Lower leg skin (tissue), 4 donors: Measurements from ENCODE around the gene PRKD3. TPM values are rescaled to one million over a fixed set of nuclear protein-coding genes. Genes with fewer than 3 reads are reported as not detected.

Source experiments
- DNase-seq, 2 donors: peaks; one replicate each; pipeline ENCODE4 v3.0.0-alpha.2; 2019; ENCODE audit warnings: low spot score in 2 of 2
- H3K4me3 ChIP-seq: fragments of 200-600 bp; sonication (generic); 2 replicates; pipeline ENCODE4 v1.5.1; 2017; ENCODE audit warnings: mild to moderate bottlenecking, low read depth; ENCODE audit not compliant: poor library complexity, severe bottlenecking
- CTCF ChIP-seq, 3 donors: fragments of 450-650 bp; IDR thresholded peaks; one replicate each; pipeline ENCODE4 v1.5.1; 2016; ENCODE audit warnings: antibody characterized with exemption in 3 of 3, mild to moderate bottlenecking in 3 of 3, moderate library complexity in 2 of 3
- POLR2A ChIP-seq, 2 donors: fragments of 450-650 bp; IDR thresholded peaks; one replicate each; pipeline ENCODE4 v1.6.1; 2016 to 2017; ENCODE audit warnings: antibody characterized with exemption in 2 of 2, mild to moderate bottlenecking in 1 of 2, moderate library complexity in 1 of 2
- WGBS, 2 donors: methylation state at CpG; one replicate each; pipeline ENCODE4 v1.1.5; 2018; 5-methylcytosine and 5-hydroxymethylcytosine counted together
- intact Hi-C: fragments of 100-400 bp; cut with DNase I; formaldehyde crosslinking; loops from one replicate; pipeline ENCODE4 v1.15.0; 2023; ENCODE audit warnings: low total_unique reads
- total RNA-seq, 4 donors: library from RNA; depleted of rRNA; stranded (reverse); fragments of >200 nt; gene quantifications; one replicate each; pipeline ENCODE4 v1.1.0, GENCODE V29; 2016

PRKD3 gene
- total RNA-seq, 4 donors from 2014 or later: 24.8 to 38.4 (median 30.9) TPM

GRCh38 chr2:37276291-37276690, 48.3 kb downstream of the PRKD3 start:
- TF ChIP-seq POLR2A (IDR thresholded peaks at IDR 0.05): no peak
- no peak for TF ChIP-seq CTCF (IDR thresholded peaks at IDR 0.05)
- WGBS, 2 donors: 74 to 79% methylated on average over 2 of the region's 2 CpGs
- DNase-seq: no peak
- intact Hi-C loops: no loop called here
- H3K4me3 ChIP-seq: no peak overlapping the region

Other genes starting within 250 kb of the PRKD3 start
- gene HEATR5B, start 240.5 kb downstream of the PRKD3 start, total RNA-seq: 10 to 100 TPM; 29.9 to 33.7 (median 31.1) TPM
- gene GPATCH11, start 240.3 kb downstream of the PRKD3 start, total RNA-seq: 1 to 10 TPM; 5.4 to 7.6 (median 6.7) TPM
- gene EIF2AK2, start 167.9 kb downstream of the PRKD3 start, total RNA-seq: 10 to 100 TPM in 1 of 4 donors, 1 to 10 TPM in 3; 5.3 to 10.7 (median 7.4) TPM
- gene SULT6B1, start 136.2 kb downstream of the PRKD3 start, total RNA-seq: not detected
- gene CEBPZOS, start 128.3 kb downstream of the PRKD3 start, total RNA-seq: 10 to 100 TPM; 10.9 to 18.1 (median 16.6) TPM
- gene CEBPZ, start 93.2 kb downstream of the PRKD3 start, total RNA-seq: 10 to 100 TPM; 21.0 to 28.5 (median 25.2) TPM
- 10 to 100 TPM in 2 of 4 donors, 1 to 10 TPM in 2; 7.5 to 16.1 (median 12.7) TPM for gene NDUFAF7, start 93.2 kb downstream of the PRKD3 start, total RNA-seq
- 10 to 100 TPM; 33.4 to 88.1 (median 56.0) TPM for gene QPCT, start 19.8 kb upstream of the PRKD3 start, total RNA-seq